Activated CD8-positive, alpha-beta memory T cell treated with anti-CD3 and anti-CD28 coated beads, Interleukin-2, amount 50 U/mL, for 4 hours (primary cell): ENCODE data around the gene CDON.

Experiments used
- DNase-seq: peaks from one replicate; pipeline ENCODE4 v3.0.0-alpha.2; 2020

Gene CDON, protein sequence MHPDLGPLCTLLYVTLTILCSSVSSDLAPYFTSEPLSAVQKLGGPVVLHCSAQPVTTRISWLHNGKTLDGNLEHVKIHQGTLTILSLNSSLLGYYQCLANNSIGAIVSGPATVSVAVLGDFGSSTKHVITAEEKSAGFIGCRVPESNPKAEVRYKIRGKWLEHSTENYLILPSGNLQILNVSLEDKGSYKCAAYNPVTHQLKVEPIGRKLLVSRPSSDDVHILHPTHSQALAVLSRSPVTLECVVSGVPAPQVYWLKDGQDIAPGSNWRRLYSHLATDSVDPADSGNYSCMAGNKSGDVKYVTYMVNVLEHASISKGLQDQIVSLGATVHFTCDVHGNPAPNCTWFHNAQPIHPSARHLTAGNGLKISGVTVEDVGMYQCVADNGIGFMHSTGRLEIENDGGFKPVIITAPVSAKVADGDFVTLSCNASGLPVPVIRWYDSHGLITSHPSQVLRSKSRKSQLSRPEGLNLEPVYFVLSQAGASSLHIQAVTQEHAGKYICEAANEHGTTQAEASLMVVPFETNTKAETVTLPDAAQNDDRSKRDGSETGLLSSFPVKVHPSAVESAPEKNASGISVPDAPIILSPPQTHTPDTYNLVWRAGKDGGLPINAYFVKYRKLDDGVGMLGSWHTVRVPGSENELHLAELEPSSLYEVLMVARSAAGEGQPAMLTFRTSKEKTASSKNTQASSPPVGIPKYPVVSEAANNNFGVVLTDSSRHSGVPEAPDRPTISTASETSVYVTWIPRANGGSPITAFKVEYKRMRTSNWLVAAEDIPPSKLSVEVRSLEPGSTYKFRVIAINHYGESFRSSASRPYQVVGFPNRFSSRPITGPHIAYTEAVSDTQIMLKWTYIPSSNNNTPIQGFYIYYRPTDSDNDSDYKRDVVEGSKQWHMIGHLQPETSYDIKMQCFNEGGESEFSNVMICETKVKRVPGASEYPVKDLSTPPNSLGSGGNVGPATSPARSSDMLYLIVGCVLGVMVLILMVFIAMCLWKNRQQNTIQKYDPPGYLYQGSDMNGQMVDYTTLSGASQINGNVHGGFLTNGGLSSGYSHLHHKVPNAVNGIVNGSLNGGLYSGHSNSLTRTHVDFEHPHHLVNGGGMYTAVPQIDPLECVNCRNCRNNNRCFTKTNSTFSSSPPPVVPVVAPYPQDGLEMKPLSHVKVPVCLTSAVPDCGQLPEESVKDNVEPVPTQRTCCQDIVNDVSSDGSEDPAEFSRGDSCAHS (N-terminal part only)

DNA sequence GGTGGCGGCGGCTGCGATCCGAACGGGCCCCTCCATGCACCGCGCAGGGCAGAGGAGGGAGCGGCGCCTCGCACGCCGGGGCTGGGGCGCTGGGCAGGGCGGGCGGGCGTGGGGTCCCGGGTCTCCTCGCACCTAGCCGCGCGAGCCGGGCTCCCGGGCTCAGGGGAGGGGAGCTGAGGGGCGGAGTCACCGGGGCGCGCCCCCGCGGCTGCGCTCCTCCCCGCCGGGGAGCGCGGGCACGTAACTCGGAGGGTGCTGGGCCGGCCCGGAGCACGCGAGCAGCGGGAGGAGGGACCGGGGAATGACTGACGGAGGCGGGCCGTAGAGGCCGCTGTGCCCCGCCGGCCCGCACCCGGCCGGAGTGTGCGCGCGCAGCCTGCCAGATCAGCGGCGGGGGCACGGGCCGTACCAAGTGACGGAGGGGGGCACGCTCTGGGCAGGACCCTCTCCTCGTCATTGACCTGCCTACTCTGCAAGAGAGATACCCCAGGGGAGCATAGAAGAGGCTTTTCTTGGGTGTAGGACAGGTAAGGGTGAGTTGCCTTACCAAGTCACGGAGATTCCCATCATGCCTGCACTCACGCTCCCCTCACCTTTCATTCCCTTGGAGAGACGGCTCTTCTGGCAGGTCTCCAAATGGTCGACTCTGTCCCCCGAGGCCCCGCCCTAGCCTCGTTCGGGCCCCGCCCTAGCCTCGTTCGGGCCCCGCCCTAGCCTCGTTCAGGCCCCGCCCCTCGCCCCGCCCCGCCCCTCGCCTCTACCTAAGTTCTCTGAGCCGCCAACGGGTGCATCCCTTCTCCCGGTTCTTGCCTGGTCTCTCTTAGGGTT, at the start of gene CDON:
Gene CDON, minus strand, starts transcription at position 188 of the 828 bp plus-strand sequence. CDS start 39,390 bp downstream, outside the sequence.
- DNase-seq = peak; percentile 88

- no peak for DNase-seq
These were observed 48.9 kb upstream of the CDON start for GRCh38 chr11:126111458-126112116.

DNA sequence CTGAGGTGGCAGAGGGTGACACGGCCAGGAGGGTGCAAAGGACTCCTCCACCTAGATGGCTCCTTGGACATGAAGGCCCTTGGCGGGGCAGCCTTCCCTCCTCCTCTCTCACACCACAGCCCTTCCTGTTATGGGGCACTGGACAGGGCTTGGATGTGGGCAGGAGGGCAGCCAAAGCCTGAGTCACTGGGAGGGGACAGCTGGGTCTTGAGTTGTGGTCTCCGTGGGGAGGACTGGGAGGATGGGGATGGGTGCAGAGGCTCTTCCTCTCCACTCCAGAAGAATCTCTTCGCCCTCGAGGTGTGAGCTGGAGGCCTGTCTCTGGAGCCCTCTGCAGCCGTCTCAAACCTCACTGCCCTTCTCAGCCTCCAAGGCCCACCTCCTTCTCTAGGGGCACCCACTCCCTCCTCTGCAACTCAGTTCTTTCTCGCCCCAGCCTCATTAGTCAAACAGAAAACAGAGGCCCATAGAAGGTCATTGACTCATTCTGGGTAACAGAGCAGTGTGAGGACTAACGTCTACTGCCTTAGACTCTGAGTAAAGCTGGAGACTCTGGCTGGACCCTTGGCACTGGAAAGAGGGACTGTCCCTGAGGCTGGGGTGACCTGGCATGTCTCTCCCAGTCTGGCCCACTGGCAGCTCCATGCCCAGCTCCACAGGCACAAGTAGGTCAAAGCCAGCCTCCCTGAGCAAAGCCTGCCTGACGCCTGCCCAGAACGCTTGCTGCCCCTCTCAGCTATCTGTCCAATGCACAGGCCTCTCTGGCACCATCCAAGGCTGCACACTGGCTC, 47.5 kb upstream of the CDON start:
- DNase-seq = no peak

DNA sequence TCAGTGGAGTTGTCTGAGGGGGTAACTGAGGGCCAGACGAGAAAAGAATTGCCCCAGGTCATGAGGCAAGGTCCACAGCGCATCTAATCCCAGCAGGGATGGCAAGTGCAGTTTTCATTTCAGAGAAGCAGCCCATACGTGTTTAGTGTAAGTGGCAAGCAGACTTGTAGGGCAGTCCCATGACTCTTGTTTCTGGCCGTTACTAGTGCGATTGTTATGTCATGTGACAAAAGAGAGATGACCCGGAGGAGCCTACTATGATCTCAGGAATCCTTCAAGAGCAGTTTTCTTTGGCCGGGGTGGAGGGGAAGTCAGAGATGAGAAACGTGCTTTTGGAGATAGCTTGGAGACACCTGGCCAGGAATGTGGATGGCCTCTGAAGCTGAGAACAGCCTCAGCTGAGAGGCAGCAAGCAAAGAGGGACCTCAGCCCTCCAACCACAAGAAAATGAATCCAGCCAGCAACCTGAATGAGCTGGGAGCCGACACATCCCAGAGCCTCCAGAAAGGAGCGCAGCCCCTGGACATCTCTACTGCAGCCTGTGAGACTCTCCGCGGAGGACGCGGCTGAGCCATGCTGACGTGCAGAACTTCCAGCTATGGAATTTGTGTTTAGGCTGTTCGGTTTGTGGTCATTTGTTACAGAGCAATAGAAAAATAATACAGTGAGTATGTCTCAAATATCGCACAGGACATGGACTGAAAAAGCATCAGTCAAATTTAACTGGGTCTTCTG, 44.1 kb upstream of the CDON start:
- DNase-seq = no peak

GRCh38 chr11:126105748-126106080, 43.0 kb upstream of the CDON start:
- DNase-seq = no peak

DNA sequence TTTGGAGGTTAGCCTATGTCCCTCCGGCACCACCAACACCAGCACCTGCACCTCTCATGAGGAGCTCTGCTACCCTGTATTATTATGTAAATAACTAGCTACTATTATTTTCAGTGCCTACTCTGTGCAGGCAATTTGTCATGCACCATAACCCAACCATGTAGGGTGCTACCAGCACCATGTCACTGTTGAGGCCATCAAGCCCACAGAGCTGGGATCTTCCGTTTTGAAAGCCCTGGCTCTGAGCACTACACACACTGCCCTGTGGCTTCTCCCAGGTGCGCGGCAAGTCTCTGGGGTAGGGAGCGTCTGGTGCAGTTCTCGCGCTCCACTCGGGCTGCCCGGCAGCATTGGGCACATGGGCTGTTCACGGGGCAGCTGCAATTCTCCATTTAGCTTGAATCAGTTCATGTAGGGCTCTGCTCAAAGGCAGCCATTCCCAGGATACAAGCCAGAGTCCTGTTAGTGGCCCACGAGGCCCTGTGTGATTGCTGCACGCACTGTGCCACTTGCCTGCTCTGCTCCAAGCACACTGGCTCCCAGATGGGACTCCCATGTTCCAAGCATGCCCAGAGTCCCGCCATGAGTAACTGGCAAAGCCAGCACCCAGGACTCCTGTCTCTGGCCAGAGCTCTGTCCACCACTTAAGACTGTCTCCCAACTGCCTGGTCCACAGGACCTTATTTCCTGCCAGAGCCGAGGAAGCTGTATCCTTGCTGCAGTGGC, 42.5 kb upstream of the CDON start:
- no peak for DNase-seq

DNA sequence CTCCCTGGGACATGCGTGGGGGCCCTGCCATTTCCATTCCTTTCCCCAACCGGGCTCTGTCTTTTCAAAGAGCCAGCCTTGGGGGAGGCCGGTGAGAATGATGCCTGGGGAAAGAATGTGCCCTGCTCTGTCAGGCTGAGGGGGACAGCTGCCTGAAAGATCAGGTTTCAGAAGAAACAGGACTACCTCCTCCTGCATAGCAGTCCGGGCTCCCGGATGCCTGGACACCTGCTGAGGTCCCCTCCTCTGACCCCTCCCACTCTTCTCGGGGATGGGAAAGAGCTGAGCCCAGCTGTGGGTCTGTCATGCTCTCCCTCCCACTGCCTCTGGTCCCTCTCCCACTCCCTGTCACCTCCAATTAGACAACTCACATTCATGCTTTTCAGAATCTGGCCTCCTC, 41.8 kb upstream of the CDON start:
- DNase-seq = no peak

GRCh38 chr11:126103150-126103549, 40.5 kb upstream of the CDON start:
- no peak for DNase-seq

- DNase-seq = no peak
These were observed 39.8 kb upstream of the CDON start for GRCh38 chr11:126102436-126102981.

DNA sequence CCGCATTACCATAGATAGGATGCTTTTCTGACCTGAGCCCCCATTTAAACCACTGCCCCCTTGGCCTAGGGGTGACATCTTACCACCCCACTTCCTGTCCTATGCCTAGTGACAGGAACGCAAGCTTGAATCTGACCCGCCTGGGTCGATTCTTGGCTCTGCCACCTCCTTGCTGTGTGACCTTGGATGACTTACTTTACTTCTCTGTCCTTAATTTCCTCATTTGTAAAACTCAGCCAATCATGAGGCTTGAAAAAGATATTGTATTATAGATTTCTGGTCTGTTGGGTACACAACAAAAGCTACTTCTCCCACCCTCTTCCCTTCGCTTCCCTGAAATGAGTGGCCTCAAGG, 39.2 kb upstream of the CDON start:
- DNase-seq = no peak

DNA sequence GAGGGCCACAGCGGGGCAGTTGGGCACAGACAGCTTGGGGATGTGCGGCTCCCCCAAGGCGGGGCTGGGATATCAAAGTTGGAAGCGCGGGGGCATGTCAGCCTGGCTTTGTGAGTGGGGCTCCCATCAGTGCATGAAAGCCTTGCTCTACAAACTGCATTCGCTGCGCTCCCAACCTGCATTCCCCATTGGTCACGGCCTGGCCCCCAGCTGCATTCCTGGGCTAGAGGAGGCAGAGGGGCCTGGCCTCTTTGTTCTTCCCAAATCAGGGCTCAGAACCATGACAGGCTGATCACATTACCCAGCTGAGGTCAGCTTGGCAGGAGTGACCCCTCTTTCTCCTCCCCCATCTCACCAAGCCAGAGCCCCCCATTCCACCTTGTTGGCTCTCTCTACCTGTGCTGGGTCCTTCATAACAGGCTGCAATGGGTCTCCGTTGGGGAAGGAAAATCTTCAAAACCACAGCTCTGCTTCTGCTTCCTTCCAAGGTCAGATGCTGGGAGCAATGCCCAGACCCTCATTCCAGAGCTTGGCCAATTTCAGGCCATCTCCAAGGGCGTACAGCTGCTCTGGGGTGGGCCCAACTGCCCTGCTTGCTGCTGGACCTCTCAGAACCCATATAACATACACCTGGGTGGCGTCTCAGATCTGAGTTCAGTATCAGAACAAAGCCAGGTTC, 38.7 kb upstream of the CDON start:
- no peak for DNase-seq

- no peak for DNase-seq
These were observed 38.0 kb upstream of the CDON start for GRCh38 chr11:126100716-126101115.

DNA sequence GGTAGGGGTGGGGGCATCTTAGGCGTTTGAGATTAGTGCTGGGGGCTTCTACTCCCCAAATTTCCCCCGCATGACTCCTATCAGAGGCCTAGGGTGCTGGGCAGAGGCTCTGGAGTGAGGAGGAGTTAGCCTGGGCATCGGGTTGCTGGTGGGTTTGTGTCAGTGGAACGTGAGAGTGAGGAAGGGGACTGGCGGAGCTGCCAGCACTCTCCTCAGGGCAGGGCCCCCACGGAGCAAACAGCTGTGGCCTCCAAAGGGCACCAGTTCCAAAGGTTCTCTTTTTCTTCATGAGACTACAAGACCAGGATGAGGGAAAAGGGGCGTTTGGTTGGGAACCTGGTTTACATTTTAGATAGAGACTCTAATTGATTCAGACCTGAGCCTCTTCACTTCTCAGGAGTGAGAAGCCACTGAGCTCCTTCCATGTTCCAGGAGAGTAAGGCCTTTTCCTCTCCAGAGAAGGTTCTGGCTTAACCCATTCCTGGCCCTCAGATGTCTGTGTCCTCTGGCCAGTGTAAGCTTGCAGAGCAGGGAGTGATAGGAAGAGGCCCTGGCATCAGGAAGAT, 35.6 kb upstream of the CDON start:
- DNase-seq = no peak

- DNase-seq = no peak
These were observed 33.1 kb upstream of the CDON start for GRCh38 chr11:126095745-126096144.

DNA sequence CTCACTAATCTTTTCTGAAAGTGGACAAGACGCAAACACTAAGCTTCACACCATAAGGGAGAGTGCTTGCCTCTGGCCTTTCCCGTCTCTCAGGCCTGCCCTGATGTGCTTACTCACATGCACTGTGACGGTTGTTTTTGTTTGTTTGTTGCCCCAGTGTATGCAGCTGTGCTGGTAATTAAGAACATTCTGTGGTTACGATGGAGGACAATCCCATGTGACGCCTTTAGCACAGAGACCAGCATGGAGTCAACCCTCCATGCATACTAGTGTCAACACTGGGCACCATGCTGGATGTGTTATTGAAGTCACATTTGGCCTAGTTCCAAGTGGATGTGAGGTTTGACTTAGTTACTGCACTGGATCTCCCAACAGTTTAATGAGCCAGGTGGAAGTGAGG, 27.8 kb upstream of the CDON start:
- no peak for DNase-seq

DNA sequence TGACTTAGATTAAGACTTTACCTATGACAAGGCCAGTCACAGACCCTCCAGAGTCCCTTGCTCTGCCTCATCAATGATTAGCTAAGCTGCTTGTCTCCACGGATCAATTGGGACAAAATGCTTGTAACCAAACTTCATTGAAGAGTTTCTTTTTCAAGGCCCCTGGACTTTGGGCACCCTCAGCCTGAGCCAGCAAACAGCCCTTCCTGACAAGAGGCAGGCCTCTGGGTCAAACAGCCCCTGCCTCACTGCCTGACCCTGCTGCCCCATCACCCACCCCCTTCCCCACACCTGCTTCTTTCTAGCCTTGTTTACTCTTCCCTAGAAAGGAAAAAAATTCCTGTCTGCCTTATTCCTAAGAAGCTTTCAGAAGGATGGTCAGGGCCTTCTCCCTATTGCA, 26.3 kb upstream of the CDON start:
- DNase-seq = no peak

DNA sequence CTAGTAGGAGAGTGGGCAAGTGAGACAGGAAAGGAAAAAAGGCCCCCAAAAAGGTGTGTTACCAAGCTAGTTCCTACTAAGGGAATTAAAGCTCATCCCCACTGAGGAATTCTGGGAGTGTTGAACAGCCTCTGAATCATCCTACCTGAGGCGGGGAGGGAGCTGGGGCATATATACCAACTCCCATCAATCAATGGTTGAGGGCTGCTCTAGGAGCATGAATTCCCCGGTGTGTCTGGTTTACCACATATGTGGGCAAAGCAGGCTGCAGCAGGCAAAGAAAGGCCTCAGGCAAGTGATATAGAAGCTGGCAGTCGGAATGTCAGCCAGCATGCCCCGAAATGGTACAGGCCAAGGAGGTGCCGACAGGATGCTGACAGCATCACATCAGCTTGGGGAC, 23.6 kb upstream of the CDON start:
- DNase-seq = no peak

DNA sequence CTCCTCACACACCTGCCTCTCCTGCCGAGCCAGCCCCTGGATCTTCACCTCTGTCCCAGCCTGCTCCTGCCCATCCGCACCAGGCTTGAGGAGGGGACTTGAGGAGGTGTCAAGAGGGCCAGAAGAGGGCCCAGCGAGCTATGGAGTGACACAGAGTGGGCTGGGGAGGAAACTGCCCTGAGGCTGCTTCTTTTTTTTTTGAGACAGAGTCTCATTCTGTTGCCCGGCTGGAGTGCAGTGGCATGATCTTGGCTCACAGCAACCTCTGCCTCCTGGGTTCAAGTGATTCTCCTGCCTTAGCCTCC, 21.9 kb upstream of the CDON start:
- no peak for DNase-seq
